NCI-H510A (cell line): ENCODE measurements around the gene RIOK1.

Source experiments
- DNase-seq: peaks from one replicate; lab custom pipeline; 2025; lab: John Stamatoyannopoulos, UW

The RIOK1 gene

GRCh38 chr6:7409740-7410139, 20.1 kb downstream of the RIOK1 start:
- DNase-seq = no peak

GRCh38 chr6:7410851-7411250, 21.2 kb downstream of the RIOK1 start:
- DNase-seq = no peak

- no peak for DNase-seq
These were observed 21.7 kb downstream of the RIOK1 start for GRCh38 chr6:7411328-7411727.

GRCh38 chr6:7413151-7413823, 23.7 kb downstream of the RIOK1 start:
- DNase-seq = no peak

GRCh38 chr6:7414811-7415210, 25.2 kb downstream of the RIOK1 start:
- no peak for DNase-seq

- DNase-seq = no peak
These were observed 28.1 kb downstream of the RIOK1 start for GRCh38 chr6:7417684-7418083.

- no peak for DNase-seq
These were observed 28.8 kb downstream of the RIOK1 start for GRCh38 chr6:7418238-7418905.

- no peak for DNase-seq
These were observed 29.5 kb downstream of the RIOK1 start for GRCh38 chr6:7419065-7419464.

- DNase-seq = no peak
These were observed 31.5 kb downstream of the RIOK1 start for GRCh38 chr6:7421066-7421465.

GRCh38 chr6:7424058-7424457, 34.5 kb downstream of the RIOK1 start:
- no peak for DNase-seq

- peak; percentile 13 for DNase-seq
These were observed 35.6 kb downstream of the RIOK1 start for GRCh38 chr6:7424967-7425807.

- no peak for DNase-seq
These were observed 36.2 kb downstream of the RIOK1 start for GRCh38 chr6:7425808-7426190.

- no peak for DNase-seq
These were observed 37.0 kb downstream of the RIOK1 start for GRCh38 chr6:7426447-7427169.

GRCh38 chr6:7431313-7431673, 41.7 kb downstream of the RIOK1 start:
- no peak for DNase-seq

GRCh38 chr6:7431674-7432390, 42.2 kb downstream of the RIOK1 start:
- DNase-seq = peak; percentile 30

GRCh38 chr6:7432391-7433120, 42.9 kb downstream of the RIOK1 start:
- no peak for DNase-seq

GRCh38 chr6:7433121-7433617, 43.6 kb downstream of the RIOK1 start:
- DNase-seq = no peak

- DNase-seq = no peak
These were observed 45.1 kb downstream of the RIOK1 start for GRCh38 chr6:7434672-7435071.

GRCh38 chr6:7438011-7438410, 48.4 kb downstream of the RIOK1 start:
- DNase-seq = no peak

GRCh38 chr6:7439228-7439627, 49.6 kb downstream of the RIOK1 start:
- no peak for DNase-seq

- no peak for DNase-seq
These were observed 50.9 kb downstream of the RIOK1 start for GRCh38 chr6:7440476-7440875.
